Ovary (tissue), 9 donors: ENCODE measurements around the gene FUT9. TPM values are rescaled to one million over a fixed set of nuclear protein-coding genes. Genes with fewer than 3 reads are reported as not detected.
"Not testable (repeated sequence)": the region's sequence is repeated elsewhere in the genome, so short reads cannot be mapped to it uniquely, and the experiment has no call there.

Experiments
- DNase-seq, 5 donors: peaks; one replicate each; pipeline ENCODE4 v3.0.0-alpha.2; 2019 to 2020
- H3K27ac ChIP-seq, 2 donors: fragments of 200-600 bp; one replicate each; pipeline versions ENCODE4 v1.5.1 to v1.8.0; 2019 to 2022
- H3K27me3 ChIP-seq: fragments of 200-600 bp; one replicate; pipeline ENCODE4 v1.8.0; 2022
- H3K36me3 ChIP-seq: fragments of 200-600 bp; sonication (generic); one replicate; pipeline ENCODE4 v1.5.1; 2019
- H3K4me1 ChIP-seq: one replicate; pipeline ENCODE4 v1.8.1; 2013; ENCODE audit warnings: mild to moderate bottlenecking, moderate library complexity; ENCODE audit not compliant: insufficient read depth
- H3K4me3 ChIP-seq: fragments of 200-600 bp; sonication (generic); one replicate; pipeline ENCODE4 v1.5.1; 2017
- H3K9me3 ChIP-seq, 2 donors: fragments of 200-600 bp in 1 of 2; sonication (generic) in 1 of 2; one replicate each; pipeline versions ENCODE4 v1.5.1 to v1.8.1; 2013 to 2019; ENCODE audit warnings: mild to moderate bottlenecking in 1 of 2, moderate library complexity in 1 of 2
- CTCF ChIP-seq, 3 donors: fragments of 450-650 bp in 2 of 3; fragments of 200-600 bp in 1 of 3; IDR thresholded peaks; one replicate each; pipeline versions ENCODE4 v1.5.1 to v1.8.0; 2016 to 2022; ENCODE audit warnings: antibody characterized with exemption in 3 of 3, mild to moderate bottlenecking in 1 of 3
- EP300 ChIP-seq: sonication (generic); formaldehyde crosslinking; IDR thresholded peaks from one replicate; pipeline ENCODE4 v1.6.1; 2017; ENCODE audit warnings: antibody characterized with exemption
- POLR2A ChIP-seq: fragments of 450-650 bp; IDR thresholded peaks from one replicate; pipeline ENCODE4 v1.6.1; 2017; ENCODE audit warnings: antibody characterized with exemption, mild to moderate bottlenecking, moderate library complexity
- WGBS, 3 donors: extraction: QIAGEN DNeasy Blood & Tissue Kit in 1 of 3; methylation state at CpG; one replicate each; pipeline versions ENCODE4 v1.1.5 to v1.1.7; 2013 to 2017; 5-methylcytosine and 5-hydroxymethylcytosine counted together
- intact Hi-C, 4 donors: fragments of 100-400 bp; cut with DNase I; formaldehyde crosslinking; loops; one replicate each; pipeline versions ENCODE4 v1.11.0 to v1.15.1; 2022 to 2023
- polyA plus RNA-seq, 2 donors: library from polyadenylated mRNA; stranded (reverse); fragments of 200-250 nt in 1 of 2; fragments of 350-450 nt in 1 of 2; fragmentation: Illumina TruSeq in 1 of 2; extraction: RNeasy Lipid Tissue Mini Kit (QIAGEN cat#74804) in 1 of 2; gene quantifications; one replicate each; pipeline ENCODE4 v1.2.3, GENCODE V29; 2013 to 2014
- total RNA-seq, 7 donors: library from RNA; depleted of rRNA in 2 of 7; stranded (reverse); fragments of >200 nt in 2 of 7; fragmentation: NEBNext Ultra II Directional in 3 of 7; extraction: Animal tissue kit (Norgen Biotek cat#: 25700) in 3 of 7; gene quantifications; one replicate each; pipeline versions ENCODE4 v1.1.0 to v1.2.4, GENCODE V29; 2016 to 2023
- donor health status: DM: no; HTN: no; CAD: no; lungs with moderate emphysema.
- donor health status: DM: no; HTN: no; CAD: no.
- donor health status: Bipolar disorder and iron deficiency.
- donor health status: DM: yes; HTN: yes; CAD: no.
- donor health status: DM: no; HTN: no; CAD: no.
- donor health status: DM: yes; HTN: yes; CAD: no.

The FUT9 gene
- total and polyA plus RNA-seq, 9 donors = under 0.01 to 0.13 (median 0.02) TPM; not detected in 4

GRCh38 chr6:96237638-96238347 lies 222.0 kb downstream of the FUT9 start:
- WGBS, 3 donors = 59 to 61% (median 60%) methylated on average over 3 of the region's 3 CpGs
- no peak for TF ChIP-seq POLR2A
- TF ChIP-seq CTCF (IDR thresholded peaks at IDR 0.05) = no peak
- TF ChIP-seq EP300 = no peak
- H3K4me1 ChIP-seq = no peaks in the 10 kb centered on the region
- H3K4me3 ChIP-seq = no peak overlapping the region
- intact Hi-C loops = no loop called here
- H3K27ac ChIP-seq = no peak overlapping the region
- no peaks in the 10 kb centered on the region for H3K36me3 ChIP-seq
- no peaks in the 10 kb centered on the region for H3K27me3 ChIP-seq
- H3K9me3 ChIP-seq = no peaks in the 10 kb centered on the region
- DNase-seq = no peak

GRCh38 chr6:96246563-96246962 lies 230.8 kb downstream of the FUT9 start:
- Histone ChIP-seq H3K27ac (no peak overlapping the region), H3K9me3 (no peaks in the 10 kb centered on the region), H3K4me3 (no peak overlapping the region), H3K36me3 (no peaks in the 10 kb centered on the region), H3K27me3 (no peaks in the 10 kb centered on the region), H3K4me1 (no peaks in the 10 kb centered on the region)
- TF ChIP-seq POLR2A (no peak), CTCF (IDR thresholded peaks at IDR 0.05) (no peak), EP300 (no peak)
- WGBS, 3 donors = 5 to 21% (median 6%) methylated on average over 2 of the region's 2 CpGs
- intact Hi-C loops = no loop called here
- DNase-seq = no peak

GRCh38 chr6:96249755-96250154 lies 234.0 kb downstream of the FUT9 start:
- intact Hi-C loops = no loop called here
- TF ChIP-seq POLR2A = no peak
- no peak for TF ChIP-seq EP300
- no peak for TF ChIP-seq CTCF (IDR thresholded peaks at IDR 0.05)
- Histone ChIP-seq H3K27ac (no peak overlapping the region), H3K36me3 (no peaks in the 10 kb centered on the region), H3K4me1 (no peaks in the 10 kb centered on the region), H3K4me3 (no peak overlapping the region), H3K9me3 (no peaks in the 10 kb centered on the region), H3K27me3 (no peaks in the 10 kb centered on the region)
- 94 to 97% (median 97%) methylated on average over 1 of the region's 1 CpG for WGBS, 3 donors
- DNase-seq = no peak

- DNase-seq = no peak
- H3K4me1 ChIP-seq = no peaks in the 10 kb centered on the region
- no peak overlapping the region for H3K27ac ChIP-seq
- no peaks in the 10 kb centered on the region for H3K36me3 ChIP-seq
- WGBS, 3 donors = 40 to 77% (median 49%) methylated on average over 1 of the region's 1 CpG
- TF ChIP-seq POLR2A (no peak), EP300 (no peak), CTCF (IDR thresholded peaks at IDR 0.05) (no peak)
- intact Hi-C loops = no loop called here
- H3K9me3 ChIP-seq = no peaks in the 10 kb centered on the region
- no peaks in the 10 kb centered on the region for H3K27me3 ChIP-seq
- no peak overlapping the region for H3K4me3 ChIP-seq
Measured at GRCh38 chr6:96257751-96258150, 242.0 kb downstream of the FUT9 start.

- H3K27me3 ChIP-seq, H3K27ac ChIP-seq, DNase-seq, H3K4me3 ChIP-seq, H3K36me3 ChIP-seq, H3K9me3 ChIP-seq, intact Hi-C loops, H3K4me1 ChIP-seq: not testable (repeated sequence)
- 95 to 96% (median 95%) methylated on average over 37 of the region's 37 CpGs for WGBS, 3 donors
Measured at GRCh38 chr6:96260787-96261430, 245.1 kb downstream of the FUT9 start.
